Endodermal cell (in vitro differentiated cells): ENCODE measurements around the gene FYN. TPM values are rescaled to one million over a fixed set of nuclear protein-coding genes. Genes with fewer than 3 reads are reported as not detected.

ENCODE experiments used
- DNase-seq: peaks from one replicate; pipeline ENCODE4 v3.0.0-alpha.2; 2017
- H3K27ac ChIP-seq: 2 replicates; pipeline ENCODE4 v1.5.1; 2013; ENCODE audit warnings: mild to moderate bottlenecking, low read depth, low read length, moderate library complexity
- H3K27me3 ChIP-seq: 2 replicates; pipeline ENCODE4 v1.6.1; 2013; ENCODE audit warnings: mild to moderate bottlenecking, low read length, moderate library complexity; ENCODE audit not compliant: insufficient read depth, control insufficient read depth, poor library complexity, severe bottlenecking
- H3K36me3 ChIP-seq: 2 replicates; pipeline ENCODE4 v1.7.0; 2013; ENCODE audit warnings: mild to moderate bottlenecking, low read length, moderate library complexity; ENCODE audit not compliant: control insufficient read depth, insufficient read depth
- H3K4me1 ChIP-seq: one replicate; pipeline ENCODE4 v1.7.0; 2013; ENCODE audit warnings: low read length; ENCODE audit not compliant: control insufficient read depth, insufficient read depth
- H3K4me3 ChIP-seq: 2 replicates; pipeline ENCODE4 v1.5.1; 2013; ENCODE audit warnings: mild to moderate bottlenecking, low read length, moderate library complexity
- H3K9ac ChIP-seq: 2 replicates; pipeline ENCODE4 v1.6.1; 2013; ENCODE audit warnings: mild to moderate bottlenecking, low read length, moderate library complexity; ENCODE audit not compliant: poor library complexity, severe bottlenecking; ENCODE audit errors: extremely low read depth
- H3K9me3 ChIP-seq: 2 replicates; pipeline ENCODE4 v1.6.1; 2013; ENCODE audit warnings: mild to moderate bottlenecking, low read length, moderate library complexity; ENCODE audit not compliant: control insufficient read depth
- H3K27ac Mint-ChIP-seq: 2 replicates; pipeline ENCODE4 v1.8.0; 2020; ENCODE audit warnings: mixed read lengths
- H3K27me3 Mint-ChIP-seq: 2 replicates; pipeline ENCODE4 v1.8.0; 2021; ENCODE audit warnings: mild to moderate bottlenecking, mixed read lengths; ENCODE audit not compliant: insufficient read depth
- H3K36me3 Mint-ChIP-seq: 2 replicates; pipeline ENCODE4 v1.8.0; 2020; ENCODE audit warnings: low read depth, mixed read lengths
- H3K4me1 Mint-ChIP-seq: 2 replicates; pipeline ENCODE4 v1.8.0; 2020; ENCODE audit warnings: mixed read lengths
- H3K4me3 Mint-ChIP-seq: 2 replicates; pipeline ENCODE4 v1.8.0; 2020; ENCODE audit warnings: mild to moderate bottlenecking, moderate library complexity, mixed read lengths
- H3K9me3 Mint-ChIP-seq: 2 replicates; pipeline ENCODE4 v1.8.0; 2020; ENCODE audit warnings: mild to moderate bottlenecking, mixed read lengths
- CTCF ChIP-seq: fragments of 200-600 bp; sonication (generic); conservative IDR thresholded peaks from 2 replicates; pipeline ENCODE4 v1.5.0; 2021; ENCODE audit warnings: antibody characterized with exemption, mild to moderate bottlenecking
- WGBS, 2 experiments: methylation state at CpG; one replicate each; pipeline versions ENCODE4 v1.1.5 to v1.1.7; 2013; ENCODE audit warnings: missing lambda C conversion rate in 2 of 2, mixed read lengths in 1 of 2; ENCODE audit not compliant: insufficient coverage in 1 of 2, insufficient read length in 1 of 2; 5-methylcytosine and 5-hydroxymethylcytosine counted together
- total RNA-seq, 2 donors: library from RNA; stranded (reverse); fragmentation: NEBNext Ultra II Directional in 1 of 2; extraction: Animal tissue kit (Norgen Biotek cat#: 25700) in 1 of 2; gene quantifications; 2 replicates in 1 of 2; 3 replicates in 1 of 2; pipeline ENCODE4 v1.2.1, GENCODE V29; 2021

Gene FYN
- total RNA-seq, 2 donors from 2014 or later: 70.0 to 96.4 TPM

- Histone ChIP-seq H3K4me1 (peaks cover 12% of the 10 kb centered on the region), H3K9ac (no peak overlapping the region), H3K9me3 (peaks cover under 1% of the 10 kb centered on the region), H3K36me3 (no peaks in the 10 kb centered on the region), H3K4me3 (no peak overlapping the region), H3K27me3 (no peaks in the 10 kb centered on the region), H3K27ac (no peak overlapping the region)
- TF ChIP-seq CTCF: no peak
- DNase-seq: no peak
- Mint-ChIP-seq H3K9me3 (peaks cover 10% of the 10 kb centered on the region), H3K4me1 (peaks cover 11% of the 10 kb centered on the region), H3K27ac (no peak overlapping the region), H3K4me3 (no peak overlapping the region), H3K36me3 (peaks cover 15% of the 10 kb centered on the region), H3K27me3 (no peaks in the 10 kb centered on the region)
- 91 to 94% methylated on average over 2 to 5 of the region's 5 CpGs for WGBS, 2 experiments
Observed at GRCh38 chr6:111727041-111727440, 146.2 kb downstream of the FYN start.

- H3K27me3 ChIP-seq: no peaks in the 10 kb centered on the region
- H3K4me3 Mint-ChIP-seq: no peak overlapping the region
- H3K27me3 Mint-ChIP-seq: no peaks in the 10 kb centered on the region
- H3K9me3 ChIP-seq: peaks cover 2% of the 10 kb centered on the region
- no peaks in the 10 kb centered on the region for H3K36me3 ChIP-seq
- DNase-seq: no peak
- H3K9ac ChIP-seq: no peak overlapping the region
- no peak for TF ChIP-seq CTCF
- H3K9me3 Mint-ChIP-seq: peaks cover 5% of the 10 kb centered on the region
- H3K27ac ChIP-seq: no peak overlapping the region
- H3K4me1 ChIP-seq: no peaks in the 10 kb centered on the region
- no peak overlapping the region for H3K27ac Mint-ChIP-seq
- H3K4me3 ChIP-seq: no peak overlapping the region
- H3K36me3 Mint-ChIP-seq: peaks cover 14% of the 10 kb centered on the region
- 94 to 100% methylated on average over 6 to 7 of the region's 7 CpGs for WGBS, 2 experiments
- H3K4me1 Mint-ChIP-seq: no peaks in the 10 kb centered on the region
Observed at GRCh38 chr6:111725446-111726112, 147.7 kb downstream of the FYN start.

DNA sequence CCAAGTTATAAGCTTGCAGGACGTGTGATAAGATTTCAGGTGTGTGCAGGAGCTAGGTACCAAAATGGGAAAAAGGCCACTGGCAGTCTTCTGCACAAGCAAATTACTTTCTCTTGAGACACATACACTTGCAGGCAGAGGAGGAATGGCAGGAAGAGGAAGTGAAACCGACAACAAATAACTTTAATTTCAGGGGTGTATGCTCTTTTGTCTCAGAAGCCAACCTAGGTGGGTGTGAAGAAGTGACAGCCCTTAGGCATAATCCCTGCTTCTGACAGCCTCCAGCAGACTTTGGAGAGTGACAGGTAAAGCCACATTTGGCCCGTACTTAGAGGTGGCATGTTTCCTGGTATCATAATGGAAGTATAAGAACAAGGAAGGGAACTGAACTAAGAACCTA lies 148.7 kb downstream of the FYN start:
- Mint-ChIP-seq H3K4me1 (no peaks in the 10 kb centered on the region), H3K36me3 (peaks cover 23% of the 10 kb centered on the region), H3K27me3 (no peaks in the 10 kb centered on the region), H3K4me3 (no peak overlapping the region), H3K9me3 (peaks cover 5% of the 10 kb centered on the region), H3K27ac (no peak overlapping the region)
- WGBS, 2 experiments: 86 to 94% methylated on average over 2 to 3 of the region's 3 CpGs
- H3K4me3 ChIP-seq: no peak overlapping the region
- no peak overlapping the region for H3K27ac ChIP-seq
- H3K27me3 ChIP-seq: no peaks in the 10 kb centered on the region
- no peak for TF ChIP-seq CTCF
- DNase-seq: no peak
- H3K9ac ChIP-seq: no peak overlapping the region
- no peaks in the 10 kb centered on the region for H3K4me1 ChIP-seq
- H3K36me3 ChIP-seq: peaks cover 7% of the 10 kb centered on the region
- H3K9me3 ChIP-seq: peaks cover 9% of the 10 kb centered on the region
